Right kidney (tissue), 1 donor: Measurements from ENCODE around the gene ENGASE.

Experiments
- DNase-seq: peaks from one replicate; pipeline ENCODE4 v3.0.0-alpha.2; 2016

ENGASE gene

DNA sequence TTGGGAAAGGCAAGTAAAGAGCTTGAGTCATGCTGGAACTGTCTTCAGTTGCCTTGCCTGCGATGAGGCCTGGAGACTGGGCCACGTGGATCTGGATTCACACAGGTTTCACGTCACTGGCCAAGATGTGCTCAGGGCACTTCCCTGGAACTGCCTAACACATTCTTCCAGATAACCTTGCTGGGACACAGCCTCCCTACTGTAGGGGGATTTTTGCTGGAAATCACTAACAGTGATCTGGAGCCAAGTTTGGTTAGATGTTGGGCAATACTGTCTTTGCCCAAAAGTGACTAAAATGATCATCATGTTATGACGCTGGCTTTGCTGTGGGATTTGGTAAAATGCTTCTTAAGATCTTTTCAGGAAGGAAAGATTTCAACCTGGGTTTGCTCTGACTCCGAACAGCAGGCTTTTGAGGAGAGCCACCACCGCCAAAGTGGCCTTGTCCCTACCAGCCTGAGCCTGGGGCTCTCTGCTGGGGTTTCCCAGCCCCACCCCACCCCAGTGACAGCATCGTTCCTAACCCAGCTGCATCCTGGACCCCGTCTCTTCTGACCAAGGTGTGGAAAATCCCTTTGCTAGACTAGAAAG, 36.0 kb upstream of the ENGASE start:
- no peak for DNase-seq

- DNase-seq = no peak
Observed at GRCh38 chr17:79039171-79039570, 35.5 kb upstream of the ENGASE start.

DNA sequence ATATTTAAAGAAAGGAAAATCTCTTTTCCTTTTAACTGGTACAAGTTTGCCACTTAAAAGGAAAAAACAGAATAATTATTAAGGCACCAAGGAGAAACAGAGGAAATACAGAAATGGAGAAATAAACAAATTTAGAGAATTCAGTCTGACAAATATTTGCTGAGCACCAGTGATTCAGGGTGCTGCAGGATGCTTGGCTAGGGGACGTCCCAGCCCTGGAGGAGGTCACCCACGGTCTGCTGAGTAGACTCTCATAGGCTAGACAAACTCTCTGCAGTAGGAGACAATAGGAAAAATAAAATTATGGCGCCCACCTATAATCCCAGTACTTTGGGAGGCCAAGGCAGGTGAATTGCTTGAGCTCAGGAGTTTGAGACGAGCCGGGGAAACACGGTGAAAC, 34.7 kb upstream of the ENGASE start:
- no peak for DNase-seq

DNA sequence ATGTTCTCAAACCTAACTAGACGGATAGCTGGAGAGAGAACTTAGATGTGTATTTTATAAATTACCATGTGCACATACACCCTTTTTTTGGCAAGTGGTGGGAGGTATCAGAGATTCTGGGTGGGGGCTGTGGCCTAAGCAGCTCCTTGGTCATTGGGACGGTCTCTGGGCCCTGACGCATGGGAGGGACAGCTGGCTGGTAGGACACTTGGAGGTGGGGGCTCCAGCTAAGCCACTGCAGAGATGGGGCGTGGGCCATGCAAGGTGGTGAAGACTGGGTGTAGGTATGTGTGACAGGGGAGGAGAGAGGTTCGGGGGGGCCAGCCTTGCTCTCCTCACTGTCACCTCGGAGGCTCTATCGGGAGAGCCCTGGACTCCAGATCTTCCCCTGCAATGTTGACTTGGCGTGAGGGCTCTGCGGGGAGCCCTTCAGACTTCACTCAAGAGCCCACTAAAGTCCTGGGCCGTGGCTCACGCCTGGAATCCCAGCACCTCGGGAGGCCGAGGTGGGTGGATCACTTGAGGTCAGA, 33.5 kb upstream of the ENGASE start:
- no peak for DNase-seq

DNA sequence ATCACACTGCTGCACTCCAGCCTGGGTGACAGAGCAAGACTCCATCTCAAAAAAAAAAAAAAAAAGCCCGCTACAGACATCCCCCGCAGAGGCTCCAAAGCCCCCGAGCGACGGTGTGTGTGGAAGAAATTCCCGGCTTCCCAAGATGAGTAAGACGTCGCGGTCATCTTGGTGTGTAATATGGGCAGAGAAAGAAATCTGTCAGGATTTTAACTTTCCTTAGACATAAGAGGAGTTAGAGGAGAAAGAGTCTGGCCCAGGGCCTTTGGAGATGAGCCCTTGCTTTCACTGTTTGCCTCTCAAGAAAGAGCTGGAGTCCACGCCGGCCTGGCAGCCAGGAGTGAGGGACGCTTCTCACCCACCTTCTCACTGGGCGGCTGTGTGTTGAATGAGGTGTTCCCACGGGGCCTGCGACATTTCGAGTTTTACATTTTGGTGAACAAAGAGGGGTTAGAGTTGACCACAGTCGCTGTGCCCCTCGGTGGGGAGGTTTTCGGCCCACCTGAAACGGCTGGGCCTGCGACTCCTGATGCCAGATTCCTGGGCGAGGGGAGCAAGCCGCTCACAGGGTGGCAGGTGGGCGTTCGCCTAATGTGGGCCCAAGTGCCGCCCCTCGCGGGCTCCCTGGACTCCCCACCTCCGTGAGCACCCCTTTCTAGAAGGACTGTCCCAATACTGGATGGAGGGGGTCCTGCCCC, 32.8 kb upstream of the ENGASE start:
- DNase-seq = no peak

DNA sequence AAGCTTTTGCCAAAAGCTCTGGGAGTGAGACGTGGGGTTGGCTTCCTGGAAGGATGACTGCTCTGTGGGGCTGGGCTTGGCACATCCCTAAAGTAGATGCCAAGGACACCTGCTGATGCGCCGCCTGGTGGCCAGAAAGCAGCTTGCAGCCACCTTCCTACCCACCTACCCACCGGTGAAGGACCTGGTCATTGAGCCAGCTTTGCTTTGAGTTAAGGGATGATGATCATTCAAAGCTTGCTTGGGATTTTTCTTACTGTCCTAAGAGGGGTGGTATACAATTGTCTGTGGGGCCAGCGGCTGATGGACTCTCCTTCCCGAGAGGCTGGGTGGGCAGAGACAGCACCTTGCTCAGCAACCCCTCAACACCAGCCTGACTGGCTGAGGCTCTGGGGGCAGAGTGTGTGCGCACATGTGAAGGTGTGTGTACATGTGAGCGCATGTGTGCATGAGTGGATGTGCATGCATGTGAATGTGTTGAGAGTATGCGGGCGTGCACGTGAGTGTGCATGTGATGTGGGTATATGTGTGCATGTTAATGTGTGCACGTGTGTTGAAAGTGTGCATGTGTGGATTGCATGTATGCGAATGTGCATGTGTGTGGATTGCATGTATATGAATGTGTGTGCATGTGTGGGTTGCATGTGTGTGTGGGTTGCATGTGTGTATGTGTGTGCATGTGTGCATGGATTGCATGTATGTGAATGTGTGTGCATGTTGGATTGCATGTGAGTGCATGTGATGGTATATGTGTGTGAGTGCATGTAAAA, 32.0 kb upstream of the ENGASE start:
- DNase-seq = no peak

- DNase-seq = no peak
Observed at GRCh38 chr17:79043191-79043930, 31.3 kb upstream of the ENGASE start.

DNA sequence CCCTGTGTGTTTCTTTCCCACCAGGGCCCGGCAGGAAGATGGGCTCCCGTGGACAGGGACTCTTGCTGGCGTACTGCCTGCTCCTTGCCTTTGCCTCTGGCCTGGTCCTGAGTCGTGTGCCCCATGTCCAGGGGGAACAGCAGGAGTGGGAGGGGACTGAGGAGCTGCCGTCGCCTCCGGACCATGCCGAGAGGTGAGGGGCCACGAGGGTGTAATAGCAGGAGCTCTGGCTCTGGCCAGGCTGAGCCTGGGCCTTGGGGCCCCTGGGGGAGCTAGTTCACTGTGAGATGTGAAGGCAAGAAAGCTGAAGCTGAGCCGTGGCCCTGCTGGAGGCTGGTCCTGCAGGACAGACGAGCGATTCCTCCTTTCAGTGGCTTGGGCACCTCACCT, 30.7 kb upstream of the ENGASE start:
- DNase-seq = no peak

- no peak for DNase-seq
Observed at GRCh38 chr17:79044462-79044861, 30.2 kb upstream of the ENGASE start.

DNA sequence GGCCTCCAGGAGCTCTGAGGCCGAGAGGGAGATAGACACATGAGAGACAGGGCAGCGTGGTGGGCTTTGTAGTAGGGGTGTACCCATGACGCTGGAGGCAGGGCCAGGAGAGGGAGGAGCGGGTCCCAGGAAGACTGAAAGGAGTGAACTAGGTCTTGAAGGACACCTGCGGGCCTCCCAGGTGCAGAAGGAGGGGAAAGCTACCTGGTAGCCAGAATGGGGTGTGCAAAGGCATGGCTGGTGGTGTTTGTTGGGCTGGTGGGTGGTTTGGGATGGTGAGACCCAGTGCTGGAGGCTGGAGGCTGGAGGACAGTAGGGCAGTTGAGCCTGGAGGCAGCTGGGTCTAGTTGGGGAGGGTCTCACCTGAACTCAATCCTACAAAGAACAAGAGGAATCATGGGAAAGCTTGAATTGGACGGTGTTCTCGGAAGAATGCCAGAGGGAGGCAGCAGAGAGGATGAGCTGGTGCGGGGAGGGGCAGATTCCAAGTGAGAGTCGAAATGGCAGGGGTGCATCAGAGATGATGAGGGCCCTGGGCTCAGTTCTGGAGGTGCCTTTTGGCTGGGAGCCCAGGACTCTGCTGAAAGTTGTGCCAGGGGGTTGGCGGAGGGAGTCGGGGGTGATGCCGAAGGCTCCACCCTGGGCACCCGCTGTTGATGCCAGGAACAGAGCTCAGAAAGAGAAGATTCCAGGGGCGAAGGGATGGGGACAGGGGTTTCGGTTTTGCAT, 29.5 kb upstream of the ENGASE start:
- no peak for DNase-seq

- peak; percentile 62 for DNase-seq
Observed at GRCh38 chr17:79045842-79046196, 28.8 kb upstream of the ENGASE start.

- no peak for DNase-seq
Observed at GRCh38 chr17:79046197-79046915, 28.3 kb upstream of the ENGASE start.

GRCh38 chr17:79046916-79047280, 27.7 kb upstream of the ENGASE start:
- DNase-seq = no peak

DNA sequence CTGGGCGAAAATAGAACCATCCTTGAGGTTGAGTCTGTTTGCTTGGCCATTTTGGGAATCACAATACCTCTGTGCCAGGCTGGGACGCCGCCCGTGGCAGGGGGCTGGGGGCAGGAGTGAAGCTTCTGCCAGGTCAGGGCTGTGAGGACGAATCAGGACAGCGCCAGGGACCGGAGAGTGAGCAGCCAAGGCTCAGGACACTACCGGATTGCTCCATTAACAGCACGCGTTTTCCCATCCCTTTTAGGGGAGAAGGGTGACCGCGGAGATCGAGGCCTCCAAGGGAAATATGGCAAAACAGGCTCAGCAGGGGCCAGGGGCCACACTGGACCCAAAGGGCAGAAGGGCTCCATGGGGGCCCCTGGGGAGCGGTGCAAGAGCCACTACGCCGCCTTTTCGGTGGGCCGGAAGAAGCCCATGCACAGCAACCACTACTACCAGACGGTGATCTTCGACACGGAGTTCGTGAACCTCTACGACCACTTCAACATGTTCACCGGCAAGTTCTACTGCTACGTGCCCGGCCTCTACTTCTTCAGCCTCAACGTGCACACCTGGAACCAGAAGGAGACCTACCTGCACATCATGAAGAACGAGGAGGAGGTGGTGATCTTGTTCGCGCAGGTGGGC, 27.2 kb upstream of the ENGASE start:
- no peak for DNase-seq

DNA sequence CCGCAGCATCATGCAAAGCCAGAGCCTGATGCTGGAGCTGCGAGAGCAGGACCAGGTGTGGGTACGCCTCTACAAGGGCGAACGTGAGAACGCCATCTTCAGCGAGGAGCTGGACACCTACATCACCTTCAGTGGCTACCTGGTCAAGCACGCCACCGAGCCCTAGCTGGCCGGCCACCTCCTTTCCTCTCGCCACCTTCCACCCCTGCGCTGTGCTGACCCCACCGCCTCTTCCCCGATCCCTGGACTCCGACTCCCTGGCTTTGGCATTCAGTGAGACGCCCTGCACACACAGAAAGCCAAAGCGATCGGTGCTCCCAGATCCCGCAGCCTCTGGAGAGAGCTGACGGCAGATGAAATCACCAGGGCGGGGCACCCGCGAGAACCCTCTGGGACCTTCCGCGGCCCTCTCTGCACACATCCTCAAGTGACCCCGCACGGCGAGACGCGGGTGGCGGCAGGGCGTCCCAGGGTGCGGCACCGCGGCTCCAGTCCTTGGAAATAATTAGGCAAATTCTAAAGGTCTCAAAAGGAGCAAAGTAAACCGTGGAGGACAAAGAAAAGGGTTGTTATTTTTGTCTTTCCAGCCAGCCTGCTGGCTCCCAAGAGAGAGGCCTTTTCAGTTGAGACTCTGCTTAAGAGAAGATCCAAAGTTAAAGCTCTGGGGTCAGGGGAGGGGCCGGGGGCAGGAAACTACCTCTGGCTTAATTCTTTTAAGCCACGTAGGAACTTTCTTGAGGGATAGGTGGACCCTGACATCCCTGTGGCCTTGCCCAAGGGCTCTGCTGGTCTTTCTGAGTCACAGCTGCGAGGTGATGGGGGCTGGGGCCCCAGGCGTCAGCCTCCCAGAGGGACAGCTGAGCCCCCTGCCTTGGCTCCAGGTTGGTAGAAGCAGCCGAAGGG, 26.4 kb upstream of the ENGASE start:
- no peak for DNase-seq

DNA sequence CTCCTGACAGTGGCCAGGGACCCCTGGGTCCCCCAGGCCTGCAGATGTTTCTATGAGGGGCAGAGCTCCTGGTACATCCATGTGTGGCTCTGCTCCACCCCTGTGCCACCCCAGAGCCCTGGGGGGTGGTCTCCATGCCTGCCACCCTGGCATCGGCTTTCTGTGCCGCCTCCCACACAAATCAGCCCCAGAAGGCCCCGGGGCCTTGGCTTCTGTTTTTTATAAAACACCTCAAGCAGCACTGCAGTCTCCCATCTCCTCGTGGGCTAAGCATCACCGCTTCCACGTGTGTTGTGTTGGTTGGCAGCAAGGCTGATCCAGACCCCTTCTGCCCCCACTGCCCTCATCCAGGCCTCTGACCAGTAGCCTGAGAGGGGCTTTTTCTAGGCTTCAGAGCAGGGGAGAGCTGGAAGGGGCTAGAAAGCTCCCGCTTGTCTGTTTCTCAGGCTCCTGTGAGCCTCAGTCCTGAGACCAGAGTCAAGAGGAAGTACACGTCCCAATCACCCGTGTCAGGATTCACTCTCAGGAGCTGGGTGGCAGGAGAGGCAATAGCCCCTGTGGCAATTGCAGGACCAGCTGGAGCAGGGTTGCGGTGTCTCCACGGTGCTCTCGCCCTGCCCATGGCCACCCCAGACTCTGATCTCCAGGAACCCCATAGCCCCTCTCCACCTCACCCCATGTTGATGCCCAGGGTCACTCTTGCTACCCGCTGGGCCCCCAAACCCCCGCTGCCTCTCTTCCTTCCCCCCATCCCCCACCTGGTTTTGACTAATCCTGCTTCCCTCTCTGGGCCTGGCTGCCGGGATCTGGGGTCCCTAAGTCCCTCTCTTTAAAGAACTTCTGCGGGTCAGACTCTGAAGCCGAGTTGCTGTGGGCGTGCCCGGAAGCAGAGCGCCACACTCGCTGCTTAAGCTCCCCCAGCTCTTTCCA, 25.5 kb upstream of the ENGASE start:
- no peak for DNase-seq

GRCh38 chr17:79049821-79050220, 24.8 kb upstream of the ENGASE start:
- no peak for DNase-seq

GRCh38 chr17:79050551-79050950, 24.1 kb upstream of the ENGASE start:
- DNase-seq = no peak

DNA sequence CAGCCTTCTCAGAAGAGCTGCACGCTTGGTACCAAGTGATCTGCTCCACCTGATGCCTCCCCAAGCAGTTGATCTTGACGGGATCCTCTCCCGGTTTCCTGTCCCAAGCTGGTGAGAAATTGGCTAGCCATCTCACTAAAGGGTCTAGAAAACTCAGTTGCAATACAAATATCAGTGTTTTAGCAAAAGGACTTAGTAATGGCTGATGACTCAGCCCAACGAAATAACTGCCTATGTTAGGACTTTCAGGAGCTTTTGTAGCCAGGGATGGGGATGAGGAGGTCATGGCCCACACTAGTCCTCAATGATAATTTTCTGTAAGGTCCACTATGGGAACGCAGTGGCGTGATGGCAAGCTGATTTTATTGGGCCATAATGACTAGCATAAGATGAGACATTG, 23.3 kb upstream of the ENGASE start:
- no peak for DNase-seq
